Ramos (cell line): ENCODE data around the gene LAMB4.
"Not testable (repeated sequence)": the region's sequence is repeated elsewhere in the genome, so short reads cannot be mapped to it uniquely, and the experiment has no call there.

Experiments used
- in situ Hi-C: fragments of 300-500 bp; cut with MboI; formaldehyde crosslinking; loops from one replicate; pipeline ENCODE4 v1.14.3; 2022; ENCODE audit warnings: low sequenced_read_pairs; ENCODE audit not compliant: unreplicated experiment

The LAMB4 gene

DNA sequence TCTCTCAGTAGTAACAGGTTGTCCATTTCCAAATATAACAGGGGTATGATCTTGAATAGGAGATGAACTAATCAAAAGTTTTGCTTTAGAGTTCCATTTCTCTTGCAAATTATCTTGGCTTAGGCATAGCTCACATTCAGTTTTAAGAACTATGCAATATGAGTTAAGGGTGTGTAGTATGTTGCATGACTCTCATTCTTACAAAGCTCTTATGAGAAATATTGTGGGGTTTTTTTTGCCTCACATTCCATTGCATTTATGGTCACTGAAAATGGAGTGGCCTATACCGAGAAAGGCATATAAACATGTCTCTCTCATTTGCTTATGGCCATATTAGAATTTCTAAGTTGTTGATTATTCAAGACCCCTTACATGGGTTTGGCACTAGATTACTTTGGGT, 78.7 kb downstream of the LAMB4 start:
- in situ Hi-C loops: no loop called here

DNA sequence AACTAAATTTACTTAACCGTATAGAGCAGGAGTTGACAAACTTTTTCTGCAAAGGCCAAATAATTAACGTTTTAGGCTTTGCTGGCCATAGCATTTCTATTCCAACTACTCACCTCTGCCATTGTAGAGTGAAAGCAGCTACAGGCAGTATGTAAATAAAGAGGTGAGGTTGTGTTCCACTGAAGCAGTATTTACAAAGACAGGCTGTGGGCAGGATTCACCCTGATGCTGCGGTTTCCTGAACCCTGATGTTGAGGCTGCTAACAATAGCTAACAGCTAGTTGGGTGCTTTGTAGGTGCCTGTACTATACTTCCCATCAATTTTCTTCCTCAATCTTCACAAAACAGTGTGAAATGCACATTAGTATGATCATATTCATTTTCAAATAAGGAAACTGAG, 80.2 kb downstream of the LAMB4 start:
- in situ Hi-C loops: no loop called here

DNA sequence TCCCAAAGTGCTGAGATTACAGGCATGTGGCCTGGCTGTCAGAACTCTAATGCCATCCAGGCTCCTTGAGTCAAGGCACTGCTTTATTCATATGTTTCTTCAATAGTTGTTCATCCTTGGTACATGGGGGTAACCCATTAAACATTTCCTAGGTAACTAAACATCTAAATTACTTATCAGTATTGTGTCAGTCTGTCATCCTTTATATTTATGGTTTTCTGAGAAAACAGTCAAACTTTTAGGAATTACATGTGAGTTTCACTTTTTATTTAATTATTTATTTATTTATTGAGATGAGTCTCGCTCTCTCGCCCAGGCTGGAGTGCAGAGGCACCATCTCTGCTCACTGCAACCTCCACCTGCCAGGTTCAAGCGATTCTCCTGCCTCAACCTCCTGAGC, 81.7 kb downstream of the LAMB4 start:
- in situ Hi-C loops: no loop called here

DNA sequence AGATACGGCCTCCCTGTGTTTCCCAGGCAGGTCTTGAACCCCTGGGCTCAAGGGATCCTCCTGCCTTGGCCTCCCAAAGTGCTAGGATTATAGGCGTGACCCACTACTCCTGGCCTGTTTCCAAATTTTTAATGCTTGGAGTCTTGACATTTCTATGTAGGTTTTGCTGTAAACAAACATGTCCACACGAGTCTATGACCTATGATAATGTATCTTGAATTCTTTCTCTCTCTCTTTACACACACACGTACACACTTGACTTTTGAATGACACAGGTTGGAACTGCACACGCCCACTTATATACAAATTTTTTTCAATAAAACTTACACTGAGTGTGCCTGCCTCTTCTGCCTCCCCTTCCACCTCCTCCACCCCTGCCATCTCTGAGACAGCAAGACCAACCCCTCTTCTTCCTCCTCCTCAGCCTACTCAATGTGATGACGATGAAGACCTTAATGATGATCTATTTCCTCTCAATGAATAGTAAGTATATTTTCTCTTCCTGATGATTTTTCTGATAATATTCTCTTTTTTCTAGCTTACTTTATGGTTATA, 83.1 kb downstream of the LAMB4 start:
- in situ Hi-C loops: no loop called here

DNA sequence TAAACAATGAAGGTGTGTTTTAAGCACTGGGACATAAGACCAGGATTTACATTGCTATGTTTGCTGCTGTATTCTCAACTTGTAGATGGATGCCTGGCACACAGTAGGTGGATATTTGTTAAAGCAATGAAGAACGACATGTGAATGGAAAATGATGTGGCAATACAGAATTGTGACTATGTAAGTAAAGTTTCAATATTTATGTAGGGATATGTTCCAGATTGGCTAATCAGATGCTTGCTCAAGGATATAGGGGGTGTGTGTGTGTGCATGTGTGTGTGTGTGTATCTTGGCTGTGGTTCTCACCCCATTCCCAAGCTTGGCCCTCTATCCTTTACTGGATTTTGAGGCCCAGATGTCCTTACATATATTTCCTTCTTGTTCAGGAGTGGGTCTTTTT, 84.5 kb downstream of the LAMB4 start:
- in situ Hi-C loops: no loop called here

DNA sequence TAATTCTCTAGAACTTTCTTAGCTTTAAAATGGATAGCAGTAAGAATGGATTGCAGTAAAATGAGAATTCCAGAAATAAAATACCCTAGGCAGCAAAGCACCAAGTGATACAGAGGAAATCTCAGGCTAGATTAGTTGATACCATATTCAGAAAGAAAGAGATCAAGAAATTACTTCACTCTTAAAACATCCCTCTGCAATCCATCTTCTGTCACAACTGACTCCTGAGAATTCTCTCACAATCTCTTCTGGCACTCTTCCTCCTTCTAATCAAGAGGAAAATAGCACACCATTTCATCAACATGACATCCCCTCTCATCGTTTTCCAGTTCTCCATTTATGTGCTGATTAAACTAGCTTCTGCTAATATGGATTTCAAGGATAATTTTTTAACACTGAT, 85.0 kb downstream of the LAMB4 start:
- in situ Hi-C loops: no loop called here

DNA sequence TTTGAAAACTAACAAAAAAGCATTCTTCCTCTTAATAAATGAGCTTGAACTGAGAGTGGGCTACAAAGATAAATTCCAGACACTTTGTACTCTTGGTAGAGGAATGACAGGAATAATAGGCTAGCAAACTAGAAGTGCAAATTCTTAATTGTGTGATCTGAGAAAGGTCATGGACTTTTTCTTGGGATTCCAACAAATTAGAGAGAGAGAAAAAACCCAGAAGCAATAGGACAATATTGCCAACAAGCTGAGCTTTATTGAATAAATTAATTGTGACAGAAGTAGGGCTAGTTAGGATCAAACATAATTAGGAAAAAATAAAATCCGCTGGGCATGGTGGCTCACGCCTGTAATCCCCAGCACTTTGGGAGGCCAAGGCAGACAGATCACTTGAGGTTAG, 85.8 kb downstream of the LAMB4 start:
- in situ Hi-C loops: no loop called here

DNA sequence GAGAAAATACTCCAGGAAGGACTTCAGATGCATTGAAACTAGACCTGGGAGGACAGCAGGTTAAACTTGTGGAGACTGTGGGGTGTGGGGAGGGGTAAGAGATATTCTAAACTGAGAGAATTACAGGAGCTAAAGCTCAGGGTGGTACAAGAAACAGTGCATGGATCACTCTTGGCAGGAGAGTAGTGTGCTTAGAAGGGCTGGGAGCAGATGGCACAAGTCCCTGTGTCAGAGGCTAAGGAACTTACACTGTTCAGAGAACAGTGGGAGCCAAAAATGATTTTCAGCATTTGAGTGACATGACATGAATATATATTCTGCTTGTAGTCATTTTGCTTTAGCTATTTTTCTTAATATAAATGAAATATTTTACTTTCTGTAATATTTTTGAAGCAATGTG, 91.2 kb downstream of the LAMB4 start:
- in situ Hi-C loops: no loop called here

DNA sequence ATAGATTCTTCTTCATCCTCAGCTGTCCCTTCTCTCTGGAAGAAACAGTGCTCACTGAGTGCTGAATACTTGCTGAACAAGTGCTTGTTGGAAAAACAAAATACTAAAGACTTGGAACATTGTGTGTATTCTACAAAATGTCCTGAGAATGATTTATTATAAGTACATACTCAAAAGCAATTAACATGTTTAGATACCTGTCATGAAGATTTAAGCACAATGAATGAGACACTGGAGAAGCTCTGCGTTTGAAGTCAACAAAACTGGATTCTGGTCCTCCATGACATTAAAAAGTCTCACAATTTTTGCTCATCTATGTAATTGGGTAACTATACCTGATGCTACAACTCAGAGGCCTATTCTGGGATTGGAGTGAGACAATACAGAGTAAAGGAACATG, 92.4 kb downstream of the LAMB4 start:
- in situ Hi-C loops: no loop called here

DNA sequence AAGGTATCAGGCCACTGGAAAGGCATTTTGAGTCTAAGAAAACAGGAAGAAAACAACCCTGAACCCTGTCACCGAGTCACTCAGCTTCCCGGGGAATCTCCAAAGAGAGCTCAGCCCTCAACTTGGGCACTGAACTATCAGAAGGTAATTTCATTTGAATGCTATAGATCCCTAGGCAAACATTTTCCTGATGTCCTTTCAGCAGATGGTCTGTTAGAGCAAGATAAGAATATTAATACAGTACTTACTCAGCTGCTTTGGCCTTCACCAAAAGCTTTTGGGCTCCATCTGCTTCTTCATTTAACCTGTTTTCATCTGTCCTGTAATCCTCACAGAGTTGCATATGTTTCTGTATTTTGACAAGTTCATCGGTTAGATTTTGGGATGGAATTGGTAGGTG, 93.0 kb downstream of the LAMB4 start:
- in situ Hi-C loops: no loop called here

DNA sequence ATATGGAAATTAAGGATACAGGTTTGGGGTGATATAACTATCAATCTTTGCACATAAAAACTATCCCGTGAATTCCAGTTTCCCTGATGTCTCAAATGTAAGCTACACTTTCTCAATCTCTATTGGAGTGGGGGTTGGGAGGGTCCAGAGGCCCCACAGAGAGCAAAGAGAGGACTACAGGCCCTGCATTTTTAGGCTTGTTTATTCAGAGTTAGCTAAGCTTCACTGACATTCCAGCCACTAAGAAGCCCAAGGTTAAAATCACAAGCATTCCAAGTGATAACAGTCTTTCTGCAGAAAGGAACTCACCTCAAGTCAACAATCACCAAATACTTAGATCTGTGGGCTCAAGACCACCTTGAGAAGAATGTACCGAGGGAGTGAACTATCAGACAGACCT, 95.6 kb downstream of the LAMB4 start:
- in situ Hi-C loops: no loop called here

DNA sequence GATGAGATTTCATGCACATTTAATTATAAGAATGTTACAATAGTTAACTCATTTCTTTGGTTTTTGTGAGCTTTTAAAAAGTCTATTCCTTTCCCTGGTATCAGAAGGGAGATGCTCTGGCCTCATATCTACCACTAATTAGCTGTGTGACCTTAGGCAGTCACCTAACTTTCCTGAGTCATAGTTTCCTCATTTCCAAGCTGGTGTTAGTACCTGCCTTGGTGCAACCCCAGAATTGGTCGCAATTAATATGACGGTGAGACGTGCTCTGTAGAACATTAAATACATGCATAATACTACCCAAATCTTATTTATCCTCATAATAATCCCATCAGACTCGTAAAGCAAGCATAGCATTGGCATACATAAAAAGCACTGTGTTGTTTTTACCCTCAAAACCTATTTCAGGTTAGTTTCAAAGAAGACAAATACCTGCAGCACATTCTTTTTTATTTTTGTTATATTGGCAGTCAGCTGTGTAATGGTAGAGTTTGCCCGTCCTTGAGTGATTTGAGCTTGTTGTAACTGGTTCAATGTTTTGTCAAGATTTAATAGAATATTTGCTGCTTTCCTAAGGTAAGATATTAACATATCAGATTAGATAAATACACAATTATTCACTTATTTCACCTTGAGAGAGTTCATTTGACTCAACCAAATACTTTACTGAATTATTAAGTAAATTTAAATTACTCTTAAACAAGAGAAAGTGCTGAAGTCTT, 96.2 kb downstream of the LAMB4 start:
- in situ Hi-C loops: no loop called here

DNA sequence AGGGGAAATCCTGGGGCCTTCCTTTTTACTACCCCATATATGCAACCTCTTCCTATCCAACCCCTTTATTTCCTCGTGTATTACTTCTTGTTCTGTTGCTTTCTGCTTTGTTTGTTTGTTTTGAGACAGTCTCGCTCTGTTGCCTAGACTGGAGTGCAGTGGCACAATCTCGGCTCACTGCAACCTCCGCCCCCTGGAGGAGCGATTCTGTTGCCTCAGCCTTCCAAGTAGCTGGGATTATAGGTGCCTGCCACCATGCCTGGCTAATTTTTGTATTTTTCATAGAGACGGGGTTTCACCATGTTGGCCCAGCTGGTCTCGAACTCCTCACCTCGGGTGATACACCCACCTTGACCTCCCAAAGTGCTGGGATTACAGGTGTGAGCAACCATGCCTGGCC, 96.9 kb downstream of the LAMB4 start:
- in situ Hi-C loops: not testable (repeated sequence)

DNA sequence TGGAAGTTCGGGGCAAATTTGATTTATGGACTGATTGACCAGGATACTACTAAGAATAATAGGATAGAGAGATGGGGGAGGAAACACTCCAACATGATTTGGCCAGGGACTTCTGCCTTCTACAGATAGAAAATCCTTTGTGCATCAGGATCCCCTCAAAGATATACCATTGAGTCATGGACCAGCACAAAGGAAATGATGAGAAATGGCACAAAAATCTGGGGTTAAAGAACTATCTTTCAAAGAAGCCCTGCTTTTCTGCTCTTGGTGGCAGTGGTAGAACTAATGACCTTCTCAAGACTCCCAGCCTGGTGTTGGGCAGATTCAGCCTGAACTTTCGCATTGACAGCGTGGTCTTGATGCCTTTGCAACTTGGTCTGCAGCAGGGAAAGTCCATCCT, 99.6 kb downstream of the LAMB4 start:
- in situ Hi-C loops: no loop called here

DNA sequence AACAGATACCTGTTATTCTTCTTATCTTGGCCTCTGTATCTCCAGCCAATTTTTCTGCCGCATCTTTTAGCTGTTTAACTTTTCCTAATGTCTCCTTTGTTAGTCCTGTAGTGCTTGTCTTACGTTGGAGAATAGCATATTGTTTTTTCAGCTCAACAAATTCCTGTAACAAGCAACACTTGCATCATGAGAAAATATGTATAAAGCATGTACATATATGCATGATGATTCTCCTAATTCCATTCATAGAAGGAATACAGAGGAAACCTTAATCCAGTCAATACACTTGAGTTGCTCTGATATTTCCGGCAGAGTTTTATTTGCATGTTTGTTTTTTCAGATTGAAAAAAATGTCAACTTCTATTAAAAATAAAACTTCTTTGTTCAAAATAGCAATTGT, 101.1 kb downstream of the LAMB4 start:
- in situ Hi-C loops: no loop called here

DNA sequence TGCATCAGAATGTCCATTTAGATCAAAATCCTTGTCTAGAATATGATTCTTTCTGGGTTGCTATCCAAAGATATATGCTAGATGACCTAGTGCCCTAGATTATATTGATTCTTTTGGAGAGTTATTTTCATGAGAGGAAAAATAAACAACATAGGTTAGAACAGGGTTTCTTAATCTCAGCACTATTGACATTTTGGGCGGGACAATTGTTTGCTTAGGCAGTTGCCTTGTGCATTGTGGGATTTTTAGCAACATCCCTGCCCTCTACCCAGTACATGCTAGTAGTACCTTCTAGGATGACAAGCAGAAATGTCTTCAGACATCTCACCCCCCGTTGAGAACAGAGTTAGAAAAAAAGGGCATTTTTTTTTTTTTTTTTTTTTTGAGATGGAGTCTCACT, 102.0 kb downstream of the LAMB4 start:
- in situ Hi-C loops: no loop called here

DNA sequence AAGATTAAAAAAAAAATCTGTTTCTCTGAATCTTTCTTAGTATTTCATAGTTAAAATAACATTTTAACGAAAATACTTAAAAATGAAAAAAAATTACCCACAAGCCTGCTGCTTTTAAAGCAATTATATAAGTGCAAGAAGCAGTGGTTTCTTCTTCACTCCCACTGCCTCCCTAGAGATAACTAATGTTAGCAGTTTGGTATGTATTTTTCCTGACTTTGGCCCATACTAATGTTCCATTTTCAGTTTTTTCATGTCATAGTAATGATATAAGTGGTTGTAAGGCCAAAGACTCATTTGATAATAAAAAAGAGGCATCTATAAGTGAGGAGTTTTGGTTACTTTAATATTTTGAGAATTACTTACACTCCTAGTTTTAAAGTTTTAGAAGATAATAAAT, 102.9 kb downstream of the LAMB4 start:
- in situ Hi-C loops: no loop called here

DNA sequence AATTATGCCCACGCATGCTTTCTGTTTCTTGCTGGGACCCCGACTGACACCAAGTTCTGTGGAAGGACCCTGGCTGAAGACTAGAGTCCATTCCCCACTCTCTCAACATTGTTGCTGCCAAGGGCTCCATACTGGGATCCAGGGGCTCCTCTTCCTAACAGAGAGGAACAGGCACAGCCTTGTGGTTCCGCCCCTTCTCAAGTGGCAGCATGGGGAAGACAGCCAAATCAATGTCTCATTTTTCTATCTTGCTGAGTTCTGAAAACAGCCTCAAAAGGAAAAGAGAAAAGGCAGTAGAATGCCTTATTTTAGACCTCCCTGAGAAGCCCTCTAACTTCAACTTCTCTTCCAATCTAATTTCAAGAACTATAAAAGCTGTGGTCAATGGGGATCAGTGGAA, 103.5 kb downstream of the LAMB4 start:
- in situ Hi-C loops: no loop called here

DNA sequence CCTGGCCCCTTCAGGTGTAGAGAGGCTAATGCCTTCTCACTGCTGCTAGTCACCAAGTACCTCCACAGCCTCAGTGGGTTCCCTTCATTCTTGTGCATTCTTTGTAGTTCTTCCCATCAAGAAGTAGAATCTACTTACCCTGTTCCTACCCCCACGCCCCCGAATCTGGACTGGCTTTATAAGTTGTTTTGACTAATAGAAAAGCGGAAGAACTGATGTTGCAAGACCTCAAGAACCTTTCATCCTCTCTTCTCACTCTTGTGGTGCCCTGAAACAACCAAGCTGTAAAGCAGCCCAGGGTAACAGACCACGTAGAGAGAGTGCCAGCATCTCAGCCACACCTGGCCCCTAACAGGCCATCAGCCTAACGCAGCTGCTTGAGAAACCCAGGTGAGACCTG, 104.0 kb downstream of the LAMB4 start:
- in situ Hi-C loops: no loop called here

DNA sequence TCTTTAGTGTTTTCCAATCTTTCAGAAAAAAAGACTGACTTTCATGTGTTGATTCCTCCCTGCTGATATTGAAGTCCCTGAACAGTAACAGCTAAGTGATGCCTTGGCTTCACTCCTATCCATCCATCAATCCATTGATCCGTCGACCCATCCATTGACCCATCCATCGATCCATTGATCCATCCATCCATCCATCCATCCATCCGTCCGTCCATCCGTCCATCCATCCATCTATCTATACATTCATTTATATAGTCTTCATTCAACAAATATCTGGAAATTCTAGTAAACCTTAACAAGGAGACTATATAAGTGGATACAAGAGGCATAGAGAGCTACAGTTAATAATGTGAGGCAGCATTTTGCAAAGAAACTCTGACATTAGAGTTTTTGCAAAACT, 105.6 kb downstream of the LAMB4 start:
- in situ Hi-C loops: no loop called here

DNA sequence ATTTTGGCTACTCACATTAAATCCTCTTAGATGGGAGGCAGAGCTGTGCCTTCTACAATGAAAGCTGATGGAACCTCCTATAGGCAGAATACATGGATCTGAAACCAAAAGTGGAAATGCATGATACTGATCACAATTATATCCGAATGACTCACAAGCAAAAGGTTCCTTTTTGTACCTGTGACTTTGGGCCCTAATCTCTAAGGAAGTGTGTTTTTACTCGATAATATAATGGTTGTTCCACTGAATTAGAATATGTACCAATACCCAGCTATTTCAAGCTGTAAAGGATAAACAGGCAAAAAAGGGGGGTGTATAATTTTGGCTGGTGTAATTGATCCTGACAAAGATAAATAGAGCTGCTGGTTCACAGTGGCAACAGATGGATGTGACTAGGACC, 109.6 kb downstream of the LAMB4 start:
- in situ Hi-C loops: no loop called here

DNA sequence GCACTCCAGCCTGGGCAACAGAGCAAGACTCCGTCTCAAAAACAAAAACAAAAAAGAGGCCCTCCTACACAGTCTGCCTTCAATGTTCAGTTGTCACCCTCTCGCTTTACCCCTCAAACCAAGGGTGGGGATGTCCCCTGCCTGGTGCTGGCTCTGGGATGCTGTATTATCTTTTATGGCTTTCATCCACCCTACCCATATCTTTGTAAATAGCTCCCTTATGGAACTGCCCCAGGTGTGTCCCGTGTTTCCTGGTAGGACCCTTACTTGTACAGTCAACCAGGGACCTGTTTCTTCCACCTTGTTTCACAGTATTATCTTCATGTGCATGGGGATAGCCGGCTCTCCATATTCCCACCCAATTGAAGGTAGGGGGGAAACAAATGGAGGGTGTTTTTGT, 111.5 kb downstream of the LAMB4 start:
- in situ Hi-C loops: no loop called here

DNA sequence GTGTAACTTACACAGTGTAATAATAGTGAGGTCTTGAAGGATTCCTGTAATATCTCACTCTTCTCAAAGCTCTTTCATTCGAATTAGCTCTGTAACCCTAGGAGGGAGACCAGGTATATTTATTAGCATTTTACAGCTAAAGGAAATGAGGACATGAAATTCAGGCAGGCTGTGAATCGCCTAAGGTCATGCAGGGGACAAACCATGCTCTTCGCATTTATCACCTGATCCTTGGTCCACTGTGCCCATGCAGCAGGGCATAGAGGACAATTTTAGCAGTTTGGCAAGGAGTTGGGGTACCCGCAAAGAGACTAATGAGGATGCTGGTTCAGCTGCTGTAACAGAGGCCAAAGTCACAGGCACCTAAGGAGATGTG, 112.4 kb downstream of the LAMB4 start:
- in situ Hi-C loops: no loop called here
